Stimulated activated CD8-positive, alpha-beta memory T cell treated with anti-CD3 and anti-CD28 coated beads, Interleukin-15, amount 100 ng/mL, for 1 hour (primary cell): Measurements from ENCODE around the gene TDRD7.

Experiments used
- DNase-seq: peaks from one replicate; pipeline ENCODE4 v3.0.0-alpha.2; 2020; ENCODE audit warnings: low read depth

Gene TDRD7

GRCh38 chr9:97527626-97528528 is 116.0 kb downstream of the TDRD7 start:
- no peak for DNase-seq

GRCh38 chr9:97528529-97529230 is 116.8 kb downstream of the TDRD7 start:
- DNase-seq, result no peak

- DNase-seq, result no peak
Observed at GRCh38 chr9:97529363-97530076, 117.6 kb downstream of the TDRD7 start.

GRCh38 chr9:97531888-97532376 is 120.0 kb downstream of the TDRD7 start:
- DNase-seq, result no peak

GRCh38 chr9:97534185-97534584 is 122.3 kb downstream of the TDRD7 start:
- no peak for DNase-seq

- DNase-seq, result no peak
Observed at GRCh38 chr9:97534961-97535594, 123.2 kb downstream of the TDRD7 start.

- DNase-seq, result no peak
Observed at GRCh38 chr9:97535771-97536170, 123.9 kb downstream of the TDRD7 start.

DNA sequence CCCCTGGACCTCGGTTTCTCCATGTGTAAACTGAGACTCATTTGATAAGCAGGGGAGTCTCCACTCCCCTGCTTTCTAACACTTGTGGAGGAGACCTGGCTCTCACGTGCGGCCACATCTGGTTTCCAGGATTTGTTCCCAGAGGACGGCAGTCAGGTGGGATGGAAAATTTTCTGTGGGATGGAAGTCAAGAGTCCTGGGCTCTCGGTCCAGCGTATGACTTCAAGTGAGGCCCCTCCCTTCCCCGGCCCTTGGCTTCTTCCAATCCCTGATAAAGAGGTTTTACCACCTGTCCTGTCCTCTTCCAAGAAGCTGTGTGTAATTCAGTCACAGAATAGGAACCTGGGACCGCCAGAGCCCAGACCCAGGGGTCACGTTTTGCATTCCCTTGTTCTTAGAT is 124.6 kb downstream of the TDRD7 start:
- no peak for DNase-seq

DNA sequence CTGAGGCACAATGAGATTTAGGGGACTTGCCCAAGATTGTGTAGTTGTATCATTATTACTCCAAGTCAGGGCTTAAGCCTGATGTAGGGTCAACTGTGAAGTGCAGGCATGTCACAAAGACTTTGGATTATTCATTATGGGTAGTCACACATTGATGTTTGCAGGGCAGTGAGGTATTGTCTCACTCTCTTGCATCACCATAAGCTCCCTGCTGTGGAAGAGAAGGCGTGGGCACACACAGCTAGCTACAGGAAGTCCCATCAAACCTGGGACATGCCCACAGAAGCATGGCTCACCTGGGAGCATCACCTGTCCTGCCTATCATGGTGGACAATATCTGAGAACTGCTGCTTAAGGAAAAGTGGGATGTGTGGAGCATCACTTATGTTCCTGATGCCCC is 131.7 kb downstream of the TDRD7 start:
- no peak for DNase-seq

DNA sequence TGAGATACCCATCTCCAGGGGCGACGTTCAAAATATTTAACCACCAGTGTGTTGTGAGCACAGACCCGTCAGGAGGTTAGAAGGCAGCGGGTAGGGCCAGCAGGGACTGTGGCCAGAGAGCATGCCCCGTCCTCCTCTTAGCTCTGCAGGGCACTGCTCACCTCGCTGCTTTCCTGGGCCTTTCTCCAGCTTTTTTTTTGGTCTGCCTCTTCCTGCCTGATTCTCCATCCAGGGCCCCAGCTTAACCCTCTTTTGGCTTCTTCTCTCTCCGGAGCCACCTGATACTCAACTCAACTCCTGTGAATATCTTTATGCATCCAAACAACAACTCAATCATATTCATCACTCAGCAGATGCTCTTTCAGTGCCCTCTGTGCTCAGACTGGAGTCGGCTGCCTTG is 133.6 kb downstream of the TDRD7 start:
- DNase-seq, result no peak
